Mammary epithelial cell (primary cell): ENCODE measurements around the gene SLC12A5.

ENCODE experiments used
- EZH2 ChIP-seq: IDR thresholded peaks from 2 replicates; pipeline ENCODE4 v1.6.1; 2012; ENCODE audit warnings: low read length, inconsistent platforms, borderline replicate concordance
- TF ChIP-seq, protein P1 (sequence below), 2 donors: IDR thresholded peaks in 1 of 2; conservative IDR thresholded peaks in 1 of 2; 2 replicates each; pipeline ENCODE4 v1.5.1; 2011 to 2012; ENCODE audit warnings: inconsistent platforms in 2 of 2, low read length in 2 of 2, mild to moderate bottlenecking in 2 of 2, control low read depth in 1 of 2, low read depth in 1 of 2; ENCODE audit not compliant: insufficient read depth in 1 of 2; ENCODE audit errors: extremely low read depth in 1 of 2

DNA sequence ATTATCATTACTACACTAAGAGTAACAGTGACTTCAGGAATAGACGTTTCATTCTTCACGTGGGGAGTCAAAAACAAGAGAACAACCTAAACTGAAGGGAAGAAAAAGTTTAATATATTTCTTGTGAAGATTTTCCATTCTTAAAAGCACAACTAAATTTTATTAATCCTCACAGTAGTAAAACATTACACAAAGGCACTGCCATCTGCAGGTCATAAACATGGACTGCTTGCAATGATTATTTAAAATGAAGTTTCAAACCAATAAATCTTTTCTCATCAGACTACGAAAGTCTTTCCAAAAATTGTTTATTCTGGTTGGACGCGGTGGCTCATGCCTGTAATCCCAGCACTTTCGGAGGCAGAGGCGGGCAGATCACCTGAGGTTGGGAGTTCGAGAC lies 58.1 kb downstream of the SLC12A5 start:
- TF ChIP-seq, protein P1, sequence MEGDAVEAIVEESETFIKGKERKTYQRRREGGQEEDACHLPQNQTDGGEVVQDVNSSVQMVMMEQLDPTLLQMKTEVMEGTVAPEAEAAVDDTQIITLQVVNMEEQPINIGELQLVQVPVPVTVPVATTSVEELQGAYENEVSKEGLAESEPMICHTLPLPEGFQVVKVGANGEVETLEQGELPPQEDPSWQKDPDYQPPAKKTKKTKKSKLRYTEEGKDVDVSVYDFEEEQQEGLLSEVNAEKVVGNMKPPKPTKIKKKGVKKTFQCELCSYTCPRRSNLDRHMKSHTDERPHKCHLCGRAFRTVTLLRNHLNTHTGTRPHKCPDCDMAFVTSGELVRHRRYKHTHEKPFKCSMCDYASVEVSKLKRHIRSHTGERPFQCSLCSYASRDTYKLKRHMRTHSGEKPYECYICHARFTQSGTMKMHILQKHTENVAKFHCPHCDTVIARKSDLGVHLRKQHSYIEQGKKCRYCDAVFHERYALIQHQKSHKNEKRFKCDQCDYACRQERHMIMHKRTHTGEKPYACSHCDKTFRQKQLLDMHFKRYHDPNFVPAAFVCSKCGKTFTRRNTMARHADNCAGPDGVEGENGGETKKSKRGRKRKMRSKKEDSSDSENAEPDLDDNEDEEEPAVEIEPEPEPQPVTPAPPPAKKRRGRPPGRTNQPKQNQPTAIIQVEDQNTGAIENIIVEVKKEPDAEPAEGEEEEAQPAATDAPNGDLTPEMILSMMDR (conservative IDR thresholded peaks at IDR 0.05 in 1 of 2, IDR thresholded peaks at IDR 0.05 in 1 of 2; ENCODE audit: extremely low read depth in 1 of 2, insufficient read depth in 1 of 2, low read depth in 1 of 2, low read length in 2 of 2), result peak; percentile 36 to 41
- no peak for TF ChIP-seq EZH2
